ENCODE measurements around the gene MUSK. TPM values are rescaled to one million over a fixed set of nuclear protein-coding genes. Genes with fewer than 3 reads are reported as not detected.

Gene MUSK
- total RNA-seq, 4 donors from 2014 or later = 0.22 to 0.42 (median 0.27) TPM; not detected in 1

- TF ChIP-seq CTCF (IDR thresholded peaks at IDR 0.05) (no peak), POLR2A (IDR thresholded peaks at IDR 0.05) (no peak)
- H3K4me1 ChIP-seq = no peaks in the 10 kb centered on the region
- no peak overlapping the region for H3K27ac ChIP-seq
- no peak overlapping the region for H3K4me3 ChIP-seq (replicated peaks in 1 of 3)
- intact Hi-C loops (cut with DNase I) = no loop called here
- DNase-seq = no peak
- H3K36me3 ChIP-seq = no peaks in the 10 kb centered on the region
- WGBS, 2 donors = 83 to 100% methylated on average over 1 of the region's 1 CpG
- H3K9me3 ChIP-seq = no peaks in the 10 kb centered on the region
- no peaks in the 10 kb centered on the region for H3K27me3 ChIP-seq
These were observed 175.5 kb downstream of the MUSK start for GRCh38 chr9:110844121-110844520.

DNA sequence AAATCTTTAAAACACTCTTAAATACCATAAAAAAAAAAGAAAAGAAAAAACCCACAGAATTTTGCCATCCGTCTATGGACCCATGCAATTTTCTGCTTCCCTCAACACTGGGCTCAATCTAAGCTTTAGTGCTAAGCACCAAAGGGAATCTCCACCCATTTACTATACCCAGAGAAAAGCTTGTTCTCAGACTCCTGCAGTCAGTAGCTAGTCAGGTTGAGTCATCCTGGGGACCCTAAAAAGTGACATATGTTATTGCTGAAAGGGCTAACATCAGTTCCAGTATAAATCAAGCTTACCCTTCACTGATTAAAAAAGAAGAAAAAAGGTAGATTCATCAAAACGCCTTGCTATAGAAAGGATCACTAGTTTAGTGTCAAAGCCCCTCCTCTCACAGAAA lies 177.6 kb downstream of the MUSK start:
- no peak overlapping the region for H3K27ac ChIP-seq
- no peaks in the 10 kb centered on the region for H3K36me3 ChIP-seq
- H3K27me3 ChIP-seq = no peaks in the 10 kb centered on the region
- no peak overlapping the region for H3K4me3 ChIP-seq (replicated peaks in 1 of 3)
- H3K4me1 ChIP-seq = no peaks in the 10 kb centered on the region
- TF ChIP-seq CTCF (IDR thresholded peaks at IDR 0.05) (no peak), POLR2A (IDR thresholded peaks at IDR 0.05) (no peak)
- no peak for DNase-seq
- 91 to 92% methylated on average over 2 of the region's 2 CpGs for WGBS, 2 donors
- intact Hi-C loops (cut with DNase I) = no loop called here
- no peaks in the 10 kb centered on the region for H3K9me3 ChIP-seq

- intact Hi-C loops (cut with DNase I) = no loop called here
- H3K27ac ChIP-seq = no peak overlapping the region
- TF ChIP-seq POLR2A (IDR thresholded peaks at IDR 0.05) = no peak
- no peak for TF ChIP-seq CTCF (IDR thresholded peaks at IDR 0.05)
- WGBS, 2 donors = 63 to 71% methylated on average over 3 of the region's 3 CpGs
- DNase-seq = no peak
- no peak overlapping the region for H3K4me3 ChIP-seq (replicated peaks in 1 of 3)
- H3K9me3 ChIP-seq = no peaks in the 10 kb centered on the region
- no peaks in the 10 kb centered on the region for H3K4me1 ChIP-seq
- H3K36me3 ChIP-seq = no peaks in the 10 kb centered on the region
- H3K27me3 ChIP-seq = no peaks in the 10 kb centered on the region
These were observed 179.1 kb downstream of the MUSK start for GRCh38 chr9:110847671-110848070.

DNA sequence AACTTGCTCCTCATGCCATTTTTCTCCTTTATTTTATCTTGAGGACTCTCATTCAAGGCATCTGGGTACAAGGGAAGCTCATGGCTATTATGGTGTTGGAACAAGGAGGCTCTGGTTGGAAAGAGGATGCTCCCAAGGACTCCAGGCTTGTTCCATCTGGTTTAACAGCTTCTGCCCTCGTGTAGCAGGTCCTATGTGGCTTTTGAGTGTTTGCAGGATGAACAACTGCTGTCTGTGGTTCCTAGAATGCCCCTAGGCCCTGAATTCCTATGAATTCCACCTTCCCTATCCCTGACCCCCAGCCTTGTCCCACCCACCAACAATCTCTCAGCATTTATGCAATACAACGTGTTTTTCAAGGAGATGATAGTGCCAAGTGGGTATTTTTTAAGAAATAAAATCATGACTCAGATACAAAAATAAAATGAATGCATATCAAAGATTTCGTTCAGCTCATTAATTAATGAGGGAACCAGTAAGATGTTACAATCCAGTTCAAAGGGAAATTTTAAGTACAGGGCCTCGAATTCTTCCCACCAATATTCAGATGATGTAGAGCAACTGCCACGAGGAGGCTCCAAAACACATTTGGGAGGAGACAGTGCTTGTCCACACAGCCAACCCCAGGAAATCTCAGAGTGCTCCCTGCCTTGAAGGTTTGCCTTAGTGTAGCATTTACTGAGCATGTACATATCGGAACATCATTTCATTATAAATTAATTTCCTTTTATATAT lies 182.0 kb downstream of the MUSK start:
- Histone ChIP-seq H3K27me3 (no peaks in the 10 kb centered on the region), H3K9me3 (no peaks in the 10 kb centered on the region), H3K36me3 (no peaks in the 10 kb centered on the region), H3K4me1 (no peaks in the 10 kb centered on the region), H3K4me3 (replicated peaks in 1 of 3) (no peak overlapping the region), H3K27ac (no peak overlapping the region)
- 79 to 85% methylated on average over 6 of the region's 6 CpGs for WGBS, 2 donors
- DNase-seq = no peak
- intact Hi-C loops (cut with DNase I) = no loop called here
- no peak for TF ChIP-seq CTCF (IDR thresholded peaks at IDR 0.05)
- TF ChIP-seq POLR2A (IDR thresholded peaks at IDR 0.05) = no peak

Small RNA genes lying within 50 kb of the gene (small RNA-seq; reads per million reads assigned to genes)
- gene AL513328.1 = not detected

Other genes starting within 250 kb of the MUSK start
- gene SVEP1, start 89.0 kb upstream of the MUSK start, total RNA-seq = 10 to 100 TPM; 14.1 to 55.5 (median 31.9) TPM